ENCODE data around the gene DEFB127.
"Not testable (repeated sequence)": the region's sequence is repeated elsewhere in the genome, so short reads cannot be mapped to it uniquely, and the experiment has no call there.

DEFB127 gene
- 0 reads per million in 3 donors for total RNA-seq

GRCh38 chr20:157154-157553, at the start of gene DEFB127:
Gene DEFB127 (plus strand): TSS chr20:157454. CDS start chr20:157545, 91 bp downstream.
- H3K4me3 ChIP-seq (ENCODE audit: insufficient read depth, low read depth, low read length, poor library complexity, severe bottlenecking) = no peak within 1 kb of the TSS
- H3K27ac ChIP-seq (ENCODE audit: insufficient read depth, low read length, poor library complexity, severe bottlenecking) = no peak within 1 kb of the TSS
- peaks cover 8% of the 10 kb centered on the region for H3K27me3 ChIP-seq (replicated peaks; ENCODE audit: control insufficient read depth, insufficient read depth, low read length, poor library complexity, severe bottlenecking)
- no peaks in the 10 kb centered on the region for H3K36me3 ChIP-seq (ENCODE audit: control insufficient read depth, insufficient read depth, low read length)
- no peak for DNase-seq
- no peaks in the 10 kb centered on the region for H3K4me1 ChIP-seq (ENCODE audit: control insufficient read depth, insufficient read depth, low read length, poor library complexity, severe bottlenecking)
- H3K9me3 ChIP-seq (ENCODE audit: control insufficient read depth, low read length) = no peaks in the 10 kb centered on the region

GRCh38 chr20:112396-112795, 44.9 kb upstream of the DEFB127 start:
- H3K36me3 ChIP-seq (ENCODE audit: control insufficient read depth, insufficient read depth, low read length) = no peaks in the 10 kb centered on the region
- H3K4me3 ChIP-seq (ENCODE audit: insufficient read depth, low read depth, low read length, poor library complexity, severe bottlenecking) = no peak overlapping the region
- H3K9me3 ChIP-seq (ENCODE audit: control insufficient read depth, low read length) = no peaks in the 10 kb centered on the region
- no peaks in the 10 kb centered on the region for H3K4me1 ChIP-seq (ENCODE audit: control insufficient read depth, insufficient read depth, low read length, poor library complexity, severe bottlenecking)
- DNase-seq = no peak
- no peaks in the 10 kb centered on the region for H3K27me3 ChIP-seq (replicated peaks; ENCODE audit: control insufficient read depth, insufficient read depth, low read length, poor library complexity, severe bottlenecking)
- H3K27ac ChIP-seq (ENCODE audit: insufficient read depth, low read length, poor library complexity, severe bottlenecking) = no peak overlapping the region

- DNase-seq = no peak
- no peaks in the 10 kb centered on the region for H3K4me1 ChIP-seq (ENCODE audit: control insufficient read depth, insufficient read depth, low read length, poor library complexity, severe bottlenecking)
- H3K27ac ChIP-seq (ENCODE audit: insufficient read depth, low read length, poor library complexity, severe bottlenecking) = no peak overlapping the region
- H3K36me3 ChIP-seq (ENCODE audit: control insufficient read depth, insufficient read depth, low read length) = no peaks in the 10 kb centered on the region
- no peak overlapping the region for H3K4me3 ChIP-seq (ENCODE audit: insufficient read depth, low read depth, low read length, poor library complexity, severe bottlenecking)
- H3K27me3 ChIP-seq (replicated peaks; ENCODE audit: control insufficient read depth, insufficient read depth, low read length, poor library complexity, severe bottlenecking) = no peaks in the 10 kb centered on the region
- H3K9me3 ChIP-seq (ENCODE audit: control insufficient read depth, low read length) = no peaks in the 10 kb centered on the region
Observed at GRCh38 chr20:117518-117917, 39.7 kb upstream of the DEFB127 start.

GRCh38 chr20:129786-130323, 27.4 kb upstream of the DEFB127 start:
- H3K27ac ChIP-seq (ENCODE audit: insufficient read depth, low read length, poor library complexity, severe bottlenecking); H3K4me3 ChIP-seq (ENCODE audit: insufficient read depth, low read depth, low read length, poor library complexity, severe bottlenecking); DNase-seq; H3K36me3 ChIP-seq (ENCODE audit: control insufficient read depth, insufficient read depth, low read length); H3K27me3 ChIP-seq (replicated peaks; ENCODE audit: control insufficient read depth, insufficient read depth, low read length, poor library complexity, severe bottlenecking); H3K9me3 ChIP-seq (ENCODE audit: control insufficient read depth, low read length); H3K4me1 ChIP-seq (ENCODE audit: control insufficient read depth, insufficient read depth, low read length, poor library complexity, severe bottlenecking): not testable (repeated sequence)

GRCh38 chr20:137668-138490, 19.4 kb upstream of the DEFB127 start:
- Histone ChIP-seq H3K4me3 (ENCODE audit: insufficient read depth, low read depth, low read length, poor library complexity, severe bottlenecking) (no peak overlapping the region), H3K27me3 (replicated peaks; ENCODE audit: control insufficient read depth, insufficient read depth, low read length, poor library complexity, severe bottlenecking) (no peaks in the 10 kb centered on the region), H3K27ac (ENCODE audit: insufficient read depth, low read length, poor library complexity, severe bottlenecking) (no peak overlapping the region), H3K9me3 (ENCODE audit: control insufficient read depth, low read length) (no peaks in the 10 kb centered on the region), H3K4me1 (ENCODE audit: control insufficient read depth, insufficient read depth, low read length, poor library complexity, severe bottlenecking) (no peaks in the 10 kb centered on the region), H3K36me3 (ENCODE audit: control insufficient read depth, insufficient read depth, low read length) (no peaks in the 10 kb centered on the region)
- no peak for DNase-seq

GRCh38 chr20:142290-142689, 15.0 kb upstream of the DEFB127 start, which contains the start of gene DEFB126:
Gene DEFB126 (plus strand): TSS chr20:142590. CDS start chr20:142629, 39 bp downstream.
- no peaks in the 10 kb centered on the region for H3K4me1 ChIP-seq (ENCODE audit: control insufficient read depth, insufficient read depth, low read length, poor library complexity, severe bottlenecking)
- no peaks in the 10 kb centered on the region for H3K27me3 ChIP-seq (replicated peaks; ENCODE audit: control insufficient read depth, insufficient read depth, low read length, poor library complexity, severe bottlenecking)
- no peaks in the 10 kb centered on the region for H3K9me3 ChIP-seq (ENCODE audit: control insufficient read depth, low read length)
- H3K4me3 ChIP-seq (ENCODE audit: insufficient read depth, low read depth, low read length, poor library complexity, severe bottlenecking) = no peak within 1 kb of the TSS
- no peaks in the 10 kb centered on the region for H3K36me3 ChIP-seq (ENCODE audit: control insufficient read depth, insufficient read depth, low read length)
- no peak for DNase-seq
- no peak within 1 kb of the TSS for H3K27ac ChIP-seq (ENCODE audit: insufficient read depth, low read length, poor library complexity, severe bottlenecking)

- no peaks in the 10 kb centered on the region for H3K36me3 ChIP-seq (ENCODE audit: control insufficient read depth, insufficient read depth, low read length)
- no peaks in the 10 kb centered on the region for H3K9me3 ChIP-seq (ENCODE audit: control insufficient read depth, low read length)
- H3K4me1 ChIP-seq (ENCODE audit: control insufficient read depth, insufficient read depth, low read length, poor library complexity, severe bottlenecking) = no peaks in the 10 kb centered on the region
- H3K27me3 ChIP-seq (replicated peaks; ENCODE audit: control insufficient read depth, insufficient read depth, low read length, poor library complexity, severe bottlenecking) = no peaks in the 10 kb centered on the region
- no peak overlapping the region for H3K27ac ChIP-seq (ENCODE audit: insufficient read depth, low read length, poor library complexity, severe bottlenecking)
- DNase-seq = no peak
- H3K4me3 ChIP-seq (ENCODE audit: insufficient read depth, low read depth, low read length, poor library complexity, severe bottlenecking) = no peak overlapping the region
Observed at GRCh38 chr20:145877-146276, 11.4 kb upstream of the DEFB127 start.

- H3K4me3 ChIP-seq (ENCODE audit: insufficient read depth, low read depth, low read length, poor library complexity, severe bottlenecking) = no peak overlapping the region
- no peaks in the 10 kb centered on the region for H3K9me3 ChIP-seq (ENCODE audit: control insufficient read depth, low read length)
- DNase-seq = no peak
- H3K4me1 ChIP-seq (ENCODE audit: control insufficient read depth, insufficient read depth, low read length, poor library complexity, severe bottlenecking) = no peaks in the 10 kb centered on the region
- H3K36me3 ChIP-seq (ENCODE audit: control insufficient read depth, insufficient read depth, low read length) = no peaks in the 10 kb centered on the region
- H3K27me3 ChIP-seq (replicated peaks; ENCODE audit: control insufficient read depth, insufficient read depth, low read length, poor library complexity, severe bottlenecking) = peaks cover 3% of the 10 kb centered on the region
- no peak overlapping the region for H3K27ac ChIP-seq (ENCODE audit: insufficient read depth, low read length, poor library complexity, severe bottlenecking)
Observed at GRCh38 chr20:152131-152530, 5.1 kb upstream of the DEFB127 start.

- Histone ChIP-seq H3K36me3 (ENCODE audit: control insufficient read depth, insufficient read depth, low read length) (no peaks in the 10 kb centered on the region), H3K9me3 (ENCODE audit: control insufficient read depth, low read length) (no peaks in the 10 kb centered on the region), H3K4me3 (ENCODE audit: insufficient read depth, low read depth, low read length, poor library complexity, severe bottlenecking) (no peak overlapping the region), H3K27me3 (replicated peaks; ENCODE audit: control insufficient read depth, insufficient read depth, low read length, poor library complexity, severe bottlenecking) (no peaks in the 10 kb centered on the region), H3K27ac (ENCODE audit: insufficient read depth, low read length, poor library complexity, severe bottlenecking) (no peak overlapping the region), H3K4me1 (ENCODE audit: control insufficient read depth, insufficient read depth, low read length, poor library complexity, severe bottlenecking) (no peaks in the 10 kb centered on the region)
- no peak for DNase-seq
Observed at GRCh38 chr20:164618-165017, 7.4 kb downstream of the DEFB127 start.

- H3K4me1 ChIP-seq (ENCODE audit: control insufficient read depth, insufficient read depth, low read length, poor library complexity, severe bottlenecking) = no peaks in the 10 kb centered on the region
- no peak overlapping the region for H3K27ac ChIP-seq (ENCODE audit: insufficient read depth, low read length, poor library complexity, severe bottlenecking)
- DNase-seq = no peak
- H3K4me3 ChIP-seq (ENCODE audit: insufficient read depth, low read depth, low read length, poor library complexity, severe bottlenecking) = no peak overlapping the region
- H3K9me3 ChIP-seq (ENCODE audit: control insufficient read depth, low read length) = no peaks in the 10 kb centered on the region
- no peaks in the 10 kb centered on the region for H3K27me3 ChIP-seq (replicated peaks; ENCODE audit: control insufficient read depth, insufficient read depth, low read length, poor library complexity, severe bottlenecking)
- H3K36me3 ChIP-seq (ENCODE audit: control insufficient read depth, insufficient read depth, low read length) = no peaks in the 10 kb centered on the region
Observed at GRCh38 chr20:168876-169275, 11.6 kb downstream of the DEFB127 start.

All from effector memory CD4-positive, alpha-beta T cell (primary cell).